ENCODE data around the gene HTT.

HTT gene

DNA sequence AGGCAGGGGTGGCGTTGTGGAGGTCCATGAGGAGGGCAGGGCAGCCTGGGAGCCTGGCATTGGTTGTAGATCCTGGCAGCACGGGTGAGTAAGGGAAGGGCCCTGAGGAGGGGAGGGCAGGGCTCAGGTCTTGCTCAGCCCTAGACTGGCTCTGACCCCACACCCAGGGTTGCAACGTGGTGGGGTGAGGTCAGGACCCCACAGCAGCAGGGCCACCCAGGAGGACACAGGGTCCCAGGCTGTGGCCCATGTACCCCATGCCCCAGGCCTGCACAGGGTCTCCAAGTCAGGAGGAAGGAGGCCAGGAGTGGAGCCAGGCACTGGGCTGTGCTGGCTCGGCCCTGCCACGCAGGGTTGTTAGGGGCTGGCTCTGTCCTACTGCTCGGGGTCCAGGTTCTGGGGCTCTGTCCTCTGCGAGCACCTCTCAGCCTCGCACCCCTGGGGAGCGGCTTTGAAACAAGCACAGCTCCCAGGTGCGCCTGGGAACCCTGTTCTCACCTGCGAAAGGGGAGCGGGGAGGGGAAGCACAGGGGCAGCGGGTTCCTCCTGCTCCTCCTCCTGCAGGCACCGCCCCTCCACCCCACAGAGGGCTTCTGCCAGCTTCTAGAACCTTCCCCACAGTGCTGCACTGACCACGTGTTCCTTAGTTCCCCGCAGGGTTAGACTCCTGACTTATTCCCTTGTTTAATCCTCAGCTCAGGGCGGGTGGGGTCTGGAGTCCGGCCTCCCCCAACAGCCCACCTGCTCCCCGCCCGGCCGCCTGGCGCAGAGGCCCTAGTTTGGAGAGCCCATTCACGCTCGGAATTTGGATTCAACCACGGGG, 194.8 kb downstream of the HTT start:
- H3K9me3 ChIP-seq (replicated peaks; ENCODE audit: insufficient read depth, low read length): no peaks in the 10 kb centered on the region
- H4K20me1 ChIP-seq (ENCODE audit: insufficient read depth, low read length): no peaks in the 10 kb centered on the region
- no peak for DNase-seq
- no peak overlapping the region for H3K9ac ChIP-seq (ENCODE audit: low read length)
- no peaks in the 10 kb centered on the region for H3K4me1 ChIP-seq (ENCODE audit: low read length)
- no peak overlapping the region for H2AFZ ChIP-seq (ENCODE audit: low read length)
- no peak for TF ChIP-seq EZH2phosphoT487 (IDR thresholded peaks at IDR 0.05; ENCODE audit: low read length)
- TF ChIP-seq, protein P1, sequence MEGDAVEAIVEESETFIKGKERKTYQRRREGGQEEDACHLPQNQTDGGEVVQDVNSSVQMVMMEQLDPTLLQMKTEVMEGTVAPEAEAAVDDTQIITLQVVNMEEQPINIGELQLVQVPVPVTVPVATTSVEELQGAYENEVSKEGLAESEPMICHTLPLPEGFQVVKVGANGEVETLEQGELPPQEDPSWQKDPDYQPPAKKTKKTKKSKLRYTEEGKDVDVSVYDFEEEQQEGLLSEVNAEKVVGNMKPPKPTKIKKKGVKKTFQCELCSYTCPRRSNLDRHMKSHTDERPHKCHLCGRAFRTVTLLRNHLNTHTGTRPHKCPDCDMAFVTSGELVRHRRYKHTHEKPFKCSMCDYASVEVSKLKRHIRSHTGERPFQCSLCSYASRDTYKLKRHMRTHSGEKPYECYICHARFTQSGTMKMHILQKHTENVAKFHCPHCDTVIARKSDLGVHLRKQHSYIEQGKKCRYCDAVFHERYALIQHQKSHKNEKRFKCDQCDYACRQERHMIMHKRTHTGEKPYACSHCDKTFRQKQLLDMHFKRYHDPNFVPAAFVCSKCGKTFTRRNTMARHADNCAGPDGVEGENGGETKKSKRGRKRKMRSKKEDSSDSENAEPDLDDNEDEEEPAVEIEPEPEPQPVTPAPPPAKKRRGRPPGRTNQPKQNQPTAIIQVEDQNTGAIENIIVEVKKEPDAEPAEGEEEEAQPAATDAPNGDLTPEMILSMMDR (IDR thresholded peaks at IDR 0.05; ENCODE audit: low read length): no peak
- TF ChIP-seq EZH2 (optimal IDR thresholded peaks at IDR 0.05; ENCODE audit: low read depth, low read length): no peak
- H3K9me2 ChIP-seq (replicated peaks; ENCODE audit: insufficient read depth, low read length): no peaks in the 10 kb centered on the region
- no peaks in the 10 kb centered on the region for H3K79me2 ChIP-seq (ENCODE audit: low read length)
- H3K27ac ChIP-seq (ENCODE audit: low read length): no peak overlapping the region
- no peak overlapping the region for H3K4me2 ChIP-seq (ENCODE audit: low read depth, low read length)
- H3K36me3 ChIP-seq (replicated peaks; ENCODE audit: insufficient read depth, low read length): no peaks in the 10 kb centered on the region
- no peak overlapping the region for H3K4me3 ChIP-seq (ENCODE audit: low read length)
- peaks cover 38% of the 10 kb centered on the region for H3K27me3 ChIP-seq (replicated peaks; ENCODE audit: insufficient read depth, low read length)
- H3F3A ChIP-seq (ENCODE audit: insufficient read depth, low read length): no peaks in the 10 kb centered on the region

DNA sequence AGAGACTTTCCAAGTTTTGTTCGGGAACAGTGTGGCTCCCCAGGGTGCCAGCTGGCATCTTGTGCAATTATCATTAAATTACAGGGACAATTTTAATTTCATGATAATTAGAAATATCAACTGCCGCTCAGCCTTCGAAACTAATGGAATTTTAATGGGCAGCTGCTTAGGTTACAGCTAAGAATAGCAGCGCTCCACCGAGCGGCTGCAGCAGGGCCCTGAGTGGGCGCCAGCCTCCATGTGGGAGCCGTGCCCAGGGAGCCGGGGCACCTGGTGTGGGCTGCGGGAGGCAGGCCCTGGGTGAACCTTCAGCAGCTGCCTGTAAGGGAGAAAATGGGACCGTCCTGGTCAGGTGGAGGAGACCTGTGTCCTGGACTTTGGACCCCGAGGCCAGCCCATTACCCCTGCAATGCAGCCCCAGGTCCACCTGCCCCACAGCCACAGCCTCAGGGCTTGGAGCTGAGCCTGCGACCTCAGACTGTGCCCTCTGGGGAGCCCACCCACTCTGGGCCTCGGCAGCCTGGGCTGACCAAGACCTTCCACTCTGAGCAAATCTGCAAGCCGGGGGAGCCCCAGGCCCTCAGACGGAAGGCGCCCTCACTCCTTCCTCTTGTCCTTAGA, 195.6 kb downstream of the HTT start:
- Histone ChIP-seq H3K27ac (ENCODE audit: low read length) (no peak overlapping the region), H3K9me3 (replicated peaks; ENCODE audit: insufficient read depth, low read length) (no peaks in the 10 kb centered on the region), H3K9me2 (replicated peaks; ENCODE audit: insufficient read depth, low read length) (no peaks in the 10 kb centered on the region), H3K36me3 (replicated peaks; ENCODE audit: insufficient read depth, low read length) (no peaks in the 10 kb centered on the region), H3K4me1 (ENCODE audit: low read length) (no peaks in the 10 kb centered on the region), H2AFZ (ENCODE audit: low read length) (no peak overlapping the region), H3K4me2 (ENCODE audit: low read depth, low read length) (no peak overlapping the region), H4K20me1 (ENCODE audit: insufficient read depth, low read length) (no peaks in the 10 kb centered on the region), H3K9ac (ENCODE audit: low read length) (no peak overlapping the region), H3K79me2 (ENCODE audit: low read length) (no peaks in the 10 kb centered on the region), H3K4me3 (ENCODE audit: low read length) (no peak overlapping the region), H3K27me3 (replicated peaks; ENCODE audit: insufficient read depth, low read length) (peaks cover 31% of the 10 kb centered on the region), H3F3A (ENCODE audit: insufficient read depth, low read length) (no peaks in the 10 kb centered on the region)
- DNase-seq: no peak
- TF ChIP-seq EZH2phosphoT487 (IDR thresholded peaks at IDR 0.05; ENCODE audit: low read length): no peak
- TF ChIP-seq, protein P1 (IDR thresholded peaks at IDR 0.05; ENCODE audit: low read length): no peak
- TF ChIP-seq EZH2 (optimal IDR thresholded peaks at IDR 0.05; ENCODE audit: low read depth, low read length): no peak

DNA sequence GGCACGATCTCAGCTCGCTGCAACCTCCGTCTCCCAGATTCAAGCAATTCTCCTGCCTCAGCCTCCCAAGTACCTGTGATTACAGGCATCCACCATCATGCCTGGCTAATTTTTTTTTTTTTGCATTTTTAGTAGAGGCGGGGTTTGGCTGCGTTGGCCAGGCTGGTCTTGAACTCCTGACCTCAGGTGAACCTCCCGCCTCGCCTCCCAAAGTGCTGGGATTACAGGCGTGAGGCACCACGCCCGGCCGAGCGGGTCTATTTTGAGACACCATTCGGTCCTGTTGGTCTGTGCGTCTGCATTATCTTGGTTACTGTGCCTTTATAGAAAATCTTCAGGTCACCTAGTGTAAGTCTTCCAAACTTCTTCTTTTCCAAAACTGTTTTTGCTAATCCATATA, 196.7 kb downstream of the HTT start:
- H3K9ac ChIP-seq (ENCODE audit: low read length): no peak overlapping the region
- no peaks in the 10 kb centered on the region for H3K79me2 ChIP-seq (ENCODE audit: low read length)
- H3K9me3 ChIP-seq (replicated peaks; ENCODE audit: insufficient read depth, low read length): no peaks in the 10 kb centered on the region
- TF ChIP-seq EZH2 (optimal IDR thresholded peaks at IDR 0.05; ENCODE audit: low read depth, low read length) (no peak), EZH2phosphoT487 (IDR thresholded peaks at IDR 0.05; ENCODE audit: low read length) (no peak)
- TF ChIP-seq, protein P1 (IDR thresholded peaks at IDR 0.05; ENCODE audit: low read length): no peak
- H3K4me2 ChIP-seq (ENCODE audit: low read depth, low read length): no peak overlapping the region
- peaks cover 20% of the 10 kb centered on the region for H3K27me3 ChIP-seq (replicated peaks; ENCODE audit: insufficient read depth, low read length)
- no peaks in the 10 kb centered on the region for H4K20me1 ChIP-seq (ENCODE audit: insufficient read depth, low read length)
- no peak overlapping the region for H3K4me3 ChIP-seq (ENCODE audit: low read length)
- H3F3A ChIP-seq (ENCODE audit: insufficient read depth, low read length): no peaks in the 10 kb centered on the region
- H3K27ac ChIP-seq (ENCODE audit: low read length): no peak overlapping the region
- no peak for DNase-seq
- no peaks in the 10 kb centered on the region for H3K36me3 ChIP-seq (replicated peaks; ENCODE audit: insufficient read depth, low read length)
- no peaks in the 10 kb centered on the region for H3K9me2 ChIP-seq (replicated peaks; ENCODE audit: insufficient read depth, low read length)
- H2AFZ ChIP-seq (ENCODE audit: low read length): no peak overlapping the region
- H3K4me1 ChIP-seq (ENCODE audit: low read length): no peaks in the 10 kb centered on the region
